C4-2B (cell line): ENCODE results near the gene SLC50A1.

Experiments used
- H3K27ac ChIP-seq: fragments of 450-650 bp; 2 replicates; pipeline ENCODE4 v1.5.1; 2017
- CTCF ChIP-seq: fragments of 450-650 bp; conservative IDR thresholded peaks from 2 replicates; pipeline ENCODE4 v1.5.1; 2017; ENCODE audit warnings: mild to moderate bottlenecking
- ZFX ChIP-seq: fragments of 450-650 bp; IDR thresholded peaks from 2 replicates; pipeline ENCODE4 v1.6.1; 2017

The SLC50A1 gene

GRCh38 chr1:155093911-155094621 is 41.6 kb upstream of the SLC50A1 start:
- TF ChIP-seq CTCF (peak; percentile 73), ZFX (no peak)
- no peak overlapping the region for H3K27ac ChIP-seq

- TF ChIP-seq CTCF = no peak; the same call in 1 of the 2 replicates
- no peak for TF ChIP-seq ZFX
- no peak overlapping the region for H3K27ac ChIP-seq
Observed at GRCh38 chr1:155094622-155094948, 41.1 kb upstream of the SLC50A1 start.

- TF ChIP-seq ZFX (no peak), CTCF (no peak)
Observed at GRCh38 chr1:155099331-155099730, 36.3 kb upstream of the SLC50A1 start.

GRCh38 chr1:155103325-155103724 is 32.3 kb upstream of the SLC50A1 start:
- H3K27ac ChIP-seq = no peak overlapping the region
- no peak for TF ChIP-seq ZFX
- no peak for TF ChIP-seq CTCF

More at GRCh38 chr1:155099331-155099730, 36.3 kb upstream of the SLC50A1 start:
- H3K27ac ChIP-seq = no peak overlapping the region

GRCh38 chr1:155104605-155105534 is 30.8 kb upstream of the SLC50A1 start:
- TF ChIP-seq CTCF = no peak
- TF ChIP-seq ZFX = no peak
- no peak overlapping the region for H3K27ac ChIP-seq

GRCh38 chr1:155105604-155106011 is 30.0 kb upstream of the SLC50A1 start:
- no peak overlapping the region for H3K27ac ChIP-seq
- no peak for TF ChIP-seq CTCF
- no peak for TF ChIP-seq ZFX

GRCh38 chr1:155106862-155107261 is 28.8 kb upstream of the SLC50A1 start:
- TF ChIP-seq ZFX = no peak
- no peak for TF ChIP-seq CTCF
- no peak overlapping the region for H3K27ac ChIP-seq
